GM10847 (cell line): ENCODE measurements around the gene PNPLA5.

Experiments
- POLR2A ChIP-seq: IDR thresholded peaks from 2 replicates; pipeline ENCODE4 v1.6.1; 2011; ENCODE audit not compliant: insufficient read length; ENCODE audit errors: extremely low read depth

The PNPLA5 gene

DNA sequence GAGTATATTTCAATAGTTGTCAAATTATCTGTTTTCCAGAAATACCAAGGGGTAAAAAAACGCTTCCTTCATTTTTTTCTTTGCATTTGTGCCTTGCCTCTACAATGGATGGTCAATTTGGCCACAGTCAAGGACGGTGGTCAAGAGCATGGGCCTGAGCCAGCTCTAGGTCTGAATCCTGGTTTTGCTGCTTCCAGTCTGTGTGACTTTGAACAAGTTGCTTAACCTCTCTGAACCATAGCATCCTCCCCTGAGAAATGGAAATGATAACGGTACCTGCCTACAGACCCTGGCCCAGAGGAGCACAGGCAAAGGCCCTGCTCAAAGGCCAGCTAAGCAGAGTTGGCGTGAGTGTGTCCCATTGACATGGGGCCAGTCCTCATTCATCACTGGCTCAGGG is 3.1 kb downstream of the PNPLA5 start:
- TF ChIP-seq POLR2A = no peak

- TF ChIP-seq POLR2A = no peak
Observed at GRCh38 chr22:43887391-43887790, 4.4 kb downstream of the PNPLA5 start.

- TF ChIP-seq POLR2A = no peak
Observed at GRCh38 chr22:43886231-43886630, 5.6 kb downstream of the PNPLA5 start.

- no peak for TF ChIP-seq POLR2A
Observed at GRCh38 chr22:43885786-43886185, 6.0 kb downstream of the PNPLA5 start.

- TF ChIP-seq POLR2A = no peak
Observed at GRCh38 chr22:43885319-43885671, 6.5 kb downstream of the PNPLA5 start.

- TF ChIP-seq POLR2A = no peak
Observed at GRCh38 chr22:43884600-43885318, 7.1 kb downstream of the PNPLA5 start.

- no peak for TF ChIP-seq POLR2A
Observed at GRCh38 chr22:43883719-43884415, 7.9 kb downstream of the PNPLA5 start.

GRCh38 chr22:43883012-43883661 is 8.7 kb downstream of the PNPLA5 start:
- no peak for TF ChIP-seq POLR2A

DNA sequence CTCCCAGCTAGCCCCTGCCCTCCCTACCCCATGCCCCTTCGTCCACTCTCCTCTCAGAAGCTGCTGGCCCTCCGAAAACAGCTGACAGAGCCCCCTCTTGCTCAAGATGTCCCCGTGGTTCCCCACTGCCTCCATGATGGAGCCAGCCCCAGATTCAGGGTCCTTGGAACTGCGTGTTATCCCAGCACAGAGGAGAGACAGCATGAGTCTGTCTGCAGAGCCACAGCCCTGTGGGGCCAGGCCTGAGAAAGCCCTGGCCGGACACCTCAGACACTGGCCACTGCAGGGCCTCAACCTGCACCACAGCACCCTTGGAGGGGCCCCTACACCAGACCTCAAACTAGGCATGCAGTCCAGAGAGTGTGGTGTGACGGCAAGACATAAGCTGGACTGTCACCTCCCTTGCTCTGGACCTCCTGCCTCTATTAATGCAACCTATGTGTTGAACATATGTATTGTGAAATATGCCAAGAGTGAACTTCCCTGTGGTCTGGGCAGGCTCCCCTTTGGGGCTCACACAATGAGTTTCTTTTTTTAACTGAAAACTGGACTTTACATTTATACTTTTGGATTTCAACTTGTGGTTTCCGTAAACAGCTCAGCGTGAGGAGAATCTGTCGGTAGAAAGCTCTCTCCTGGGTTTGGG is 9.6 kb downstream of the PNPLA5 start:
- TF ChIP-seq POLR2A = no peak

GRCh38 chr22:43881091-43882061 is 10.4 kb downstream of the PNPLA5 start:
- TF ChIP-seq POLR2A = no peak

DNA sequence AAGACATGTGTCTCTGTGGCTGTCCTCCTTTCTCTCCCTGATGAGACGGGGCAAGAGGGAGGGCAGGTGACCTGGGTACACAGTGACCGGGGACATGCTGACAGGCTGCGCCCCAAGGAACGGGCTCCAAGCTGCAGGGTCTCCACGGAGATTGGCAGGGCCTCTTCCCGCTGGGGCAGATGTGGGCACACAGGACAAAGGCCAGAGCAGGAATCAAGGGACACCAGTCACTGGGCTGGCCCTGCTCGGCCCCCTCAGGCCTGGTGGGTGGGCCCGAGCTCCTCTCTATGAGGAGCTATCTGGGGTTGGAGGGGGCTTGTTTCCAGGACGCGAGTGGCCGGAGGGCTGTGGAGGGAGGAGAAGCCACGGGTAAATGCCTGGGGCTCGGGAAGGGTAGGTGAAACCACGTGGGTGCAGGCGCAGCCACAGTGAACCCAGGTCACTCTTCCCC is 11.2 kb downstream of the PNPLA5 start:
- TF ChIP-seq POLR2A = no peak

DNA sequence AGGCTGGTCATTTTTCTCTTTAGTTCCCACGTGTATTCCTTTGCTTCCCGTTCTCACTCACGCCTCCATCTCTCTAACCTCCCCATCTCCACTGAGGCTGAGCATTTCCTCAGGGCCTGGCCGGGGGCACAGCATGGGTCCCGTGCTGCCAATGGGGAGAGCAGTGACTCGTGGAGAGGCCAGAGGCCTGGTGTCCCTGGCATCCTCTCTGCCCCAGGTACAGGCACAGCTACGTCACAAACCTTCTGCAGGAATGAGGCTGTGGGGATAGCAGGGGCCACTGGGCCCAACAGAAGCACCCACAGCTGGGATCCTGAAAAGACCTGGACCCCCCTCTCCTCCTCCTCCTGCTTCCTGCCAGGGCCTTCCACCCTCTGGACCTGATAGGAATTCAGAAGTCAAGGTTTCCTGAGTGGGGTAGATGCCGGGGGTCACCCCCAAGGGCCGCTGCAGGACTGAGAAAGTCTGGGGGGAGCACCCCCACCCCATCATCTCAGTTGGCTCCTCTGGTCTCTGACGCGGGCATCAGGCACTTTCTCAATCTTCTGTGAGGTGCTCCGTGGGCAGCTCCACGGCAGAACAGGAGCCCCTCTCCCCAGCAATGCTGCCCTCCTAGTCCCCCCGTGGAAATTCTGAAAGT is 11.8 kb downstream of the PNPLA5 start:
- TF ChIP-seq POLR2A = no peak

DNA sequence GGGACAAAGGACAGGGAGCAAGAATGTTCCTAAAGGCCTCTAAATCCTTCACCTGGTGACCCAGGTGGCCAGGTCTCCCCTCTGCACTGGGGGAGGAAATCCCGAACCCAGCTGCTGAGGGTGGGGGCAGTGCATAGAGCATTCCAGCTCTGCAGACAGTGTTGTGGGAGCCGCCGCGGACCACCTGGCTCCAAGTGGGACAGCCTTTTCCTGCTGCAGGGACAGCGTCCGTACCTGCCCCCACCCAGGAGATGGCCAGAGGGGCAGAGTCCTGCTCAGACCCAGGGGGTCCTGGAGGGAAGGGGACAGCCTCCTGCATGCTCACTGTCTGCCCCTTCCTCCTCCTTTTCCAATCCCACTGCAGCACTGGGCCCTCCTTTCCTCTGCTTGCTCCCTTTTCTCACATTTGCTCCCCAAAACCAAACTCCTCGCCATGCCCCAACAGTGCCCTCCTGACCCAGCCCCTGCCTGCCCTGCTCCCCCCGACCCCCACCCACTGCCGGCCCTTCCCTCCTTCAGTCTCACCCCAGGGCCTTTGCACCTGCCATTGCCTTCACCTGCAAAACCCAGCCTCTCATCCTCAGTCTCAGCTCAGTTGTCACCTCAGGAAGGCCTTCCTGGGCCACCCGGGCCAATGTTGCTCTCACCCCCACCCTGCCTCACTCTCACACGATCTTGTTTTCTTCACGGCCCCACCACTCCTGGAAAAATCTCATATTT is 12.8 kb downstream of the PNPLA5 start:
- TF ChIP-seq POLR2A = no peak

DNA sequence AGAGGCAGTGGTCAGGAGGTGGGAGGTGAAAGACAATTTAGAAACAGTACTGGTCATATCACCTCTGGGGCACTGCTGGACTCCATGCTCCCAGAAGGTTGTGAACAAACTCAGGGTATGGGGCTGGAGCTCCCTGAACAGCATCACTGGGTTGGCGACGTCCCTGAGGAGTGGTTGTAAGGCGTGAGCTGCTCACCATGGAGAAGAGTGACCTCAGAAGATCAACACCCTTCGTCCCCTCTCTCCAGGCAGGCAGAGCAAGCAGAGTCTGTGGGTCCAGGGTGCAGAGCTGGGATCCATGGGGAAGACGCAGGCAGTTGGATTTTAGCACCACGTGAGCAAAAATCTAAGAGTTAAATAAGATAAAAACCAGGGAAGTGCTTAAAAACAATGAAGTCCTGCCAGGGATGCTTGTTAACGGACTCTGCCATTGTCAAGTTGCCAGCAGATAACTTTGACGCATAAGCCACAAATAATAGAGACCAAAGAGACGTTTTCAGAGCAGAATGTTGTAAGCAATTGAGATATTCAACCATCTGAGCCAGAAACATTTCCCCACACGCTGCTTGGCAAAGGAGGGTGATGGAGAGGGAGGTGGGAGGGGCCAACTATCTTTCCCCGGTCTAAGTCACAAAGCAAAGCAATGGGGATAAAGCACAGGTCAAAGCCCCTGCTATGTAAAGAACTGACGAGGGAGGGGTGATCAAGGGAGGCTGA is 13.6 kb downstream of the PNPLA5 start:
- no peak for TF ChIP-seq POLR2A
